Endothelial cell of umbilical vein (primary cell): ENCODE results near the gene PCBD1. TPM values are rescaled to one million over a fixed set of nuclear protein-coding genes. Genes with fewer than 3 reads are reported as not detected.

Source experiments
- BruUV-seq: library from RNA; stranded (reverse); fragments of 400-500 nt; replicated peaks from 2 replicates; lab custom pipeline; 2021; lab: Mats Ljungman, UMichigan
- CTCF ChIA-PET: fragments of 300-600, 350-600 bp; sonication (Branson Sonifier 250); formaldehyde crosslinking; loops from one replicate; lab custom pipeline; 2021; ENCODE audit warnings: antibody characterized with exemption, inconsistent platforms; lab: Charles Lee
- POLR2A ChIA-PET: fragments of 300-600, 350-600 bp; sonication (Branson Sonifier 250); formaldehyde crosslinking; loops from one replicate; lab custom pipeline; 2021; ENCODE audit warnings: antibody characterized with exemption, inconsistent platforms; lab: Charles Lee
- DNase-seq: peaks from one replicate; pipeline ENCODE4 v3.0.0-alpha.2; 2011; ENCODE audit warnings: low read depth, low spot score
- FAIRE-seq: peaks from 2 replicates; lab custom pipeline; 2011; peaks lifted over from hg19 to GRCh38; lab: Jason Lieb, UNC
- H2AFZ ChIP-seq: 2 replicates; pipeline ENCODE4 v1.6.0; 2012; ENCODE audit warnings: low read depth, low read length, control low read depth, inconsistent platforms
- H3K27ac ChIP-seq: 2 replicates; pipeline ENCODE4 v1.5.1; 2011; ENCODE audit warnings: low read depth, mild to moderate bottlenecking, control low read depth, low read length, moderate library complexity; ENCODE audit not compliant: insufficient read depth
- H3K27me3 ChIP-seq, 2 experiments: 2 replicates each; pipeline versions ENCODE4 v1.6.0 to v1.6.1; 2011; ENCODE audit warnings: low read length in 2 of 2, mixed read lengths in 1 of 2; ENCODE audit not compliant: control insufficient read depth in 2 of 2, insufficient read depth in 2 of 2
- H3K36me3 ChIP-seq, 2 experiments: 2 replicates in 1 of 2; 3 replicates in 1 of 2; pipeline ENCODE4 v1.5.1; 2011; ENCODE audit warnings: low read length in 2 of 2, mild to moderate bottlenecking in 1 of 2, moderate library complexity in 1 of 2; ENCODE audit not compliant: control insufficient read depth in 2 of 2, insufficient read depth in 2 of 2; ENCODE audit errors: extremely low read depth in 1 of 2
- H3K4me1 ChIP-seq: 3 replicates; pipeline ENCODE4 v1.5.1; 2011; ENCODE audit warnings: mild to moderate bottlenecking, low read length; ENCODE audit not compliant: control insufficient read depth, insufficient read depth; ENCODE audit errors: extremely low read depth
- H3K4me2 ChIP-seq: 2 replicates; pipeline ENCODE4 v1.6.1; 2011; ENCODE audit warnings: low read length, control low read depth, mixed read lengths; ENCODE audit not compliant: insufficient read depth
- H3K4me3 ChIP-seq, 3 experiments: fragments of 200-600 bp in 1 of 3; sonication (generic), shearing (Covaris generic) in 1 of 3; replicated peaks in 1 of 3; 2 replicates each; pipeline ENCODE4 v1.5.1; 2011 to 2016; ENCODE audit warnings: control low read depth in 3 of 3, low read length in 3 of 3, mild to moderate bottlenecking in 2 of 3, inconsistent platforms in 1 of 3, low read depth in 1 of 3, moderate library complexity in 1 of 3; ENCODE audit not compliant: insufficient read depth in 1 of 3
- H3K79me2 ChIP-seq: 2 replicates; pipeline ENCODE4 v1.6.0; 2012; ENCODE audit warnings: low read length, inconsistent platforms; ENCODE audit not compliant: control insufficient read depth, insufficient read depth
- H3K9ac ChIP-seq: replicated peaks from 2 replicates; pipeline ENCODE3; 2011; ENCODE audit warnings: low read length, control low read depth; ENCODE audit not compliant: insufficient read depth; ENCODE audit errors: extremely low read depth
- H3K9me1 ChIP-seq: replicated peaks from 3 replicates; pipeline ENCODE4 v1.6.0; 2011; ENCODE audit warnings: mild to moderate bottlenecking, low read length; ENCODE audit not compliant: control insufficient read depth, insufficient read depth; ENCODE audit errors: extremely low read depth
- H3K9me3 ChIP-seq: replicated peaks from 2 replicates; pipeline ENCODE4 v1.5.1; 2012; ENCODE audit warnings: low read length, inconsistent platforms; ENCODE audit not compliant: control insufficient read depth, insufficient read depth
- H4K20me1 ChIP-seq: replicated peaks from 2 replicates; pipeline ENCODE3; 2011; ENCODE audit warnings: mild to moderate bottlenecking, low read length; ENCODE audit not compliant: control insufficient read depth, insufficient read depth; ENCODE audit errors: extremely low read depth
- CTCF ChIP-seq, 2 donors: IDR thresholded peaks; 1 replicate in 1 of 2; 2 replicates in 1 of 2; pipeline ENCODE4 v1.5.1; 2011; ENCODE audit warnings: low read length in 2 of 2, mild to moderate bottlenecking in 2 of 2, moderate library complexity in 2 of 2, control low read depth in 1 of 2, inconsistent platforms in 1 of 2, low read depth in 1 of 2; ENCODE audit not compliant: insufficient read depth in 1 of 2; ENCODE audit errors: extremely low read depth in 1 of 2
- EZH2 ChIP-seq: IDR thresholded peaks from 2 replicates; pipeline ENCODE4 v1.6.1; 2012; ENCODE audit warnings: borderline replicate concordance, low read depth, mild to moderate bottlenecking, moderate library complexity, low read length, inconsistent platforms; ENCODE audit not compliant: severe bottlenecking
- FOS ChIP-seq: IDR thresholded peaks from 2 replicates; pipeline ENCODE4 v1.6.1; 2011; ENCODE audit warnings: mild to moderate bottlenecking, low read length, moderate library complexity, borderline replicate concordance; ENCODE audit not compliant: insufficient read depth
- GATA2 ChIP-seq: IDR thresholded peaks from 2 replicates; pipeline ENCODE4 v1.7.0; 2011; ENCODE audit warnings: low read depth, mild to moderate bottlenecking, moderate library complexity, mixed read lengths, low read length; ENCODE audit not compliant: insufficient read length, insufficient read depth
- JUN ChIP-seq: IDR thresholded peaks from 2 replicates; pipeline ENCODE4 v1.6.1; 2011; ENCODE audit warnings: borderline replicate concordance, low read depth; ENCODE audit not compliant: insufficient read length, insufficient read depth
- MAX ChIP-seq: IDR thresholded peaks from 2 replicates; pipeline ENCODE4 v1.6.1; 2011; ENCODE audit not compliant: insufficient read depth, insufficient read length
- MYC ChIP-seq: IDR thresholded peaks from one replicate; pipeline ENCODE4 v1.6.1; 2011; ENCODE audit warnings: mild to moderate bottlenecking, low read depth, low read length
- POLR2A ChIP-seq: IDR thresholded peaks from 2 replicates; pipeline ENCODE4 v1.6.1; 2012; ENCODE audit warnings: low read depth, mild to moderate bottlenecking, control low read depth, low read length
- POLR2AphosphoS5 ChIP-seq: IDR thresholded peaks from 2 replicates; pipeline ENCODE4 v1.6.1; 2012; ENCODE audit warnings: low read depth, mild to moderate bottlenecking, control low read depth, low read length, moderate library complexity; ENCODE audit not compliant: insufficient read depth
- dilution Hi-C: fragments of 300-500 bp; cut with MboI; formaldehyde crosslinking; loops from one replicate; pipeline ENCODE4 v1.15.0; 2019; ENCODE audit warnings: low sequenced_read_pairs; ENCODE audit not compliant: extremely low pct_ligation_motif_present
- intact Hi-C: fragments of 100-400 bp; cut with micrococcal nuclease; formaldehyde crosslinking; loops from one replicate; pipeline ENCODE4 v1.10.0; 2022
- polyA plus RNA-seq, 4 experiments: library from polyadenylated mRNA; depleted of rRNA in 3 of 4; stranded (reverse) in 3 of 4; unstranded in 1 of 4; fragments of >200 nt; gene quantifications; 2 replicates each; pipeline versions ENCODE4 v1.2.1 to v1.2.3, GENCODE V29; 2011 to 2012; ENCODE audit warnings: missing spikeins in 1 of 4
- total RNA-seq: library from RNA; stranded (reverse); gene quantifications from 2 replicates; pipeline ENCODE4 v1.2.3, GENCODE V29; 2021

PCBD1 gene
- total and polyA plus RNA-seq, 2 donors (not counting 3 experiments of a cell fraction or from before 2014, with no cell fraction given): 95.7 to 113 TPM

GRCh38 chr10:70850097-70850496 is 38.3 kb downstream of the PCBD1 start:
- H3K4me3 ChIP-seq: no peak overlapping the region
- TF ChIP-seq MAX (no peak), EZH2 (no peak), GATA2 (no peak), JUN (no peak), POLR2AphosphoS5 (no peak), CTCF (IDR thresholded peaks at IDR 0.05; ENCODE audit: extremely low read depth in 1 of 2, insufficient read depth in 1 of 2, low read depth in 1 of 2, low read length in 2 of 2) (no peak), FOS (no peak), MYC (no peak), POLR2A (no peak)
- intact Hi-C loops (no loop called here), dilution Hi-C loops (no loop called here)
- no peaks in the 10 kb centered on the region for H3K9me3 ChIP-seq
- ChIA-PET POLR2A (no interaction called here), CTCF (no interaction called here)
- H3K79me2 ChIP-seq: no peaks in the 10 kb centered on the region
- H3K9me1 ChIP-seq: no peaks in the 10 kb centered on the region
- FAIRE-seq (no peak), DNase-seq (no peak)
- H3K4me1 ChIP-seq: no peaks in the 10 kb centered on the region
- H3K4me2 ChIP-seq: no peak overlapping the region
- no TSS peak for BruUV-seq
- H2AFZ ChIP-seq: no peak overlapping the region
- H3K27ac ChIP-seq: no peak overlapping the region
- H4K20me1 ChIP-seq: no peaks in the 10 kb centered on the region
- no peak overlapping the region for H3K9ac ChIP-seq
- peaks cover 2 to 5% of the 10 kb centered on the region in 2 experiments for H3K36me3 ChIP-seq
- H3K27me3 ChIP-seq: no peaks in the 10 kb centered on the region
